Mucosa of gallbladder (tissue), 1 donor: ENCODE measurements around the gene FOXI3. TPM values are rescaled to one million over a fixed set of nuclear protein-coding genes. Genes with fewer than 3 reads are reported as not detected.

Source experiments
- DNase-seq: peaks from one replicate; pipeline ENCODE4 v3.0.0-alpha.2; 2020; ENCODE audit warnings: low spot score
- total RNA-seq: library from RNA; stranded (reverse); gene quantifications from one replicate; pipeline ENCODE4 v1.2.1, GENCODE V29; 2021
- donor health status: DM: no; HTN: no; CAD: no.

The FOXI3 gene
- not detected for total RNA-seq

DNA sequence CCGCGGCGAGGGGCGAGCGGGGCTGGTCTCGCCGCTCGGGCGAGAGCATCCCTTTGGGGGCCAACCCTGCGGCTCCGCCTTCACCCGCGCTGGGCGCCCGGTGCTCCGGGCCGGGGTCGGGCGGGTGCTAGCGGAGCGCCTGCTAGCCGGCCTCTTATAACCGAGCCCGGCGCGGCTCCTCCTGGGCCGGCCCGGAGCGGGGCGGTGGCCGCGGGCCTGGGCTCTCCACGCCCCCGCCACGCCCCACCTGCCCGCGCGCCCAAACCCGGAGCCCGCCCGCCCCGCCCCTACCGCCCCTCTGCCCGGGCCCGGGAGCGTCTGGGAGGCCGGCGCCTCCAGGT, at the start of gene FOXI3:
Gene FOXI3 (minus strand): TSS at position 129 of the 341 bp plus-strand sequence. CDS start 158 bp downstream, outside the sequence.
- DNase-seq, result no peak

DNA sequence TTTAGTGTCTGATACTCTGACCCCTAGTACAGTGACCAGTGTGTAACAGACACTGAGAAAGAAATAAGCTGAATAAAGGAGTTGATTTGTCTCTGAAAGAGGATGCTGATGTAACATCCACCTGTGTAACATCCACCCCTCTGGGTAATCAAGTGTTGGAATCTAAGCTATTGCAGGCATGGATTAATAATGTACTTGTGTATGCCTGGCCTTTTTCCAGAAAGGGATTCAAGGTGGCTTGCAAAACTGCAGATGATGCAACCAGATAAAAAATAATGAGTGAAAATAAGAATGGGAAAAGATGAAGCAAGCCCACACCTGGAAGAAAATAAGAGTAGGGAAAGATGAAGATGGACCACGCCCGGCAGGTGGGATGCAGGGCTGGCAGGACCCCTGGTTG, 48.2 kb upstream of the FOXI3 start:
- no peak for DNase-seq

DNA sequence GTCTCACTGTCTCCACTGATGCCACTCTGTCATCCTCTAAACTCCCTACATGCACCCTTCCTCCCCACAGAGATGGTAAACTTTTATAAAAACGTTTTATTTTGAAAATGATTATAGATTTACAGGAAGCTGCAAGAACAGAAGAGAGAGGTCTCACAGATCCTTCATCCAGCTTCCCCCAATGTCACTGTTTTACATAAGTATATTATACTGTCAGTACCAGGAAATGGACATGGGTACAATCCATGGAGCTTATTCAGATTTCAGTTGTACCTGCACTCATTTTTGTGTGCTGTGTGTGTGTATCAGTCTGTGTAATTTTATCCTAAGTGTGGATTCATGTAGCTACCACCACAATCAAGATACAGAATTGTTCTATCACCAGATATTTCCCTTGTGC, 46.7 kb upstream of the FOXI3 start:
- no peak for DNase-seq

DNA sequence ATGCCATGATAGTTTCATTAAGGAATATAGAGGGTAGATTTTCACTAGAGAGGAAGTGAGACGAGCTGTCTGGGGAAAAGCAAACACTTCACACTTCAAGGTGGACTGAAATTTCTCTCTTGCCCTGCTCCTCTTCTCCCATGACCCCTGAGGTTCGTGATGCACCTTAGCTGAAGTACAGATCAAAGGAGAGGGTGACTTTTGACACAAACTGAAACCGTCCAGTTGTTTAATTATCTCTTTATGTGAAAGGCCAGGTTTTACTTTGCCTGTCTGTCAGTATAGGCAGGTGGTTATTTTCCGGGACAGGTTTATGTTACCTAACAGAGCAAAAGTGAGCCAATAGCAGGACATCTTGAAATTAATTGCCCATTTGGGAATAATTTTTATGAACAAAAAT, 41.0 kb upstream of the FOXI3 start:
- no peak for DNase-seq

DNA sequence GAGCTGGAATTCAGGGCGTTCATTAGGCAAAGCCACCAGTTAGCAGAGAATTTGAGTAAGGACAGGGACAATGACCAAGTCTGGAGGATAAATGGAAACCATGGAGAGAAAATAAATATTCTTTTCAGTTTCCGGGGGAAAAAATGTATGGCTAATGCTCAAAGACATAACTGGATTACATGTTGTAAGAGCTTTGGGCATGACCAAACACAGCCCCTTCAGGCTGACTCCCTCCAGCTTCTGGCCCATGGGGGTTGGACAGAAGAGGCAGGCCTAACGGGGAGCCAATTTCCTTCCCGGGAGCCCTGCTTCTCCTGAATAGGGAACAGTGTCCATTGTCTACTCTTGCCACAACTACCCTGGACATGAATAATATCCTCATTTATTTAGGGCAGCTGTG, 39.5 kb upstream of the FOXI3 start:
- no peak for DNase-seq

DNA sequence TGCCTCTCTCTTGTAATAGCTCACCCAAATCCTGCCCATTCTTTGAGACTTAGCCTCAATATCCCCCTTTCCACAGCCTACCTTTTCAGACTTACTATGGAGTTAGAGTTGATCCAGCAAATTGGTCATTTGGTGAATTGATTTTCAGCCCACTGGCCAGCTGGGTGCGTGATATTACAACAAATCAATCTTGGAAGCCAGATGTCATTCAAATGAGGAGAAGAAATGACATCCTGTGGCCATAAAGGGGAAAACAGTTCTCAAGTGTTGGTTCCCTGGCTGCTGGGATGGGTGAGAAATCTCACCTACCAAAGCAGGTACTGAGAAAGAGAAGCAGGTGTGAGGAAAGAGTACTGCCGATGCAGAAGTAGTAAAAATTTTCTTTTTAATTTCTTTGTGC, 36.7 kb upstream of the FOXI3 start:
- no peak for DNase-seq

DNA sequence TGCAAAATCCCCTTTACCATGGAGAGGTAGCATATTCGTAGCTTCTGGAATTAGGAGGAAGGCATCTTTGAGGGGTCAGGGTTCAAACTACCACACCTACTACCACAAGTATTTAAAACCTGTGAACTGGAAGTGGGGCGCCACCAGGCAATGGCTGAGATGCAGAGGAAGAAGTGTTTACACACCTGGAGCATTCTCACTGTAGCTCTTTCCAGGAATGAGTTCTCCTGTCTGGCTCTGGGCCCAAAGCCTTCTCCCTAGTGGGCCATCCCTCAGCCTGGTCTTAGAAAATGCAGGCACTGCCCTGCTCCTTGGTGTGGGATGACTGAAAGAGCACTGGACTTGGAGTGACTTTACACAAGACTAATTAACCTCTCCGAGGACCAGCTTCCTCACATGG, 30.7 kb upstream of the FOXI3 start:
- DNase-seq, result no peak

DNA sequence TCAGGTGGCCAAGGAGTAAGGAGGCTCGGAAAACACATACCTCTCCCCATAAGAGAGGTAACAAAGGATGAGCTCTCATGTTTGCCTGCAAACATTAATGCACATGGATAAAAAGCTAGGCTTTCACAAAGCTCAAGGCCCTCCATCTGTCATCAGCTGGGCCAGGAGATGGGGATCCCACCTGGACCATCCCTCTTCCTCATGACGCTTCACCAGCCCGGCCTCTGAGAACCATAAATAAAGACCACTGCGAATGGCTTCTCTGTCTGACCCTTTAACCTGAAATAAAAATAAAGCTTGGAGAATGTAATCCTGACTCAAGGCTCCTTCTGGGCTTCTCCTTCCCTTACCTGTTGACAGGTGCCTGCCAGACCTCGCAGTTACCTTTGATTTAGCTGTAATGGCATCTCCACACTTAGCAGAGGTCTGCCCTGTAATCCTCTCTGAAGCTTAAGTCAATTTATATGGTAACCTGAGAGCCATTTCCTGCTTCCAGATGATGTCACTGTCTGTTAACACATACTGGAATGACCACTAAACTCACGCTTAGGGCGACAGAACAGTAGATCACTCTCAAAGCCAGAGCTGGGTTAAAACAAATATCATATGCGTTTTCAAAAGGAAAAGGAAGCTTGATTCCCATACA, 29.3 kb upstream of the FOXI3 start:
- no peak for DNase-seq

DNA sequence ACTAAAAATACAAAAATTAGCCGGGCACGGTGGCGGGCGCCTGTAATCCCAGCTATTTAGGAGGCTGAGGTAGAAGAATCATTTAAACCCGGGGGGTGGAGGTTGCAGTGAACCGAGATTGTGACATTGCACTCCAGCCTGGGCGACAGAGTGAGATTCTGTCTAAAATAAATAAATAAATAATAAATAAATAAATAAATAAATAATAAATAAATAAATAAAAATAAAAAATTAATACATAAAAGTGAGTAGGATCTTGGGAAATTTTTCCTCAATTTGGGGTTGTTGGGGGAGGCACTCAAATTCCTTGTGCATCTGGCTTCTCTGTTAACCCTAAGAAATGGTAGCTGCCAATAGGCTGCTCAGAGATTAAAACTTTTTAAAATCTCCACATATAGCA, 20.3 kb upstream of the FOXI3 start:
- DNase-seq, result no peak

DNA sequence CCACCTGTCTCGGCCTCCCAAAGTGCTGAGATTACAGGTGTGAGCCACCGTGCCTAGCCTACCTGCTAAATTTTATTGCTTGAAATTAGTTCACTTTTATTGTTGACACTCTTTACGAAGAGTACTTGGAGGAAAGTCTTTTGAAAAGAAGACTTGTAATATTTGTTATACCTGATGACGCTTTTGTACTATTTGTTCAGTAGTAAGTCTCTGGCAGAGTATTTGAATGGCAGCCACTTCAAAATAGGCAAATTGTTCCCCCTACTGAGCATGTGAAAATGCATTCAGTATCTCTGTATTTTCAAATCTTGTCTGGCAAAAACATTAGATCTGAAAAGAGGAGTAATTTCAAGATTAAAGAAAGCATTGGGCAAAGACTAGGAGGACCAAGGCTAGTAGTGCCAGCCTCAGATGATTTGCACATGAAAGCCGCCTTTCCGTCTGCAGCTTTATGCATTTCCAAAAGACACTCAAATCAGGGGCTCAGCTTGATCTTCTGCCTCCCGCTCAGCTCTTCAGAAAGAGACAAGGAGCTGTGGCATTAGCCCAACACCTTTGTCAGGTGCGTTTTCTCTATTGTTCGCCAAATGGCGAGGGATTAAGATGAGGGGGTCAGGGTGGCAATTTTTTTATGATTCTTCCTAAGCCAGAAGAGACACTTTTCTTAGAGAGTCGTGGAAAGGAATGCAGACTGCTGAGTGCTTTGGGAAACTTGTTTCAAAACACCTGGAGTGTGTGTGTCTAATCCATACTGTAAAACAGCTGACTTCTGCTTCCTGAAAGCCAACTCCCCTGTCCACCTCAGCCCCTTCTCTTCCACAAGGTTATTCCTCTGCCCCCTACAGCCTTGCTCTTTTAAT, 18.8 kb upstream of the FOXI3 start:
- DNase-seq, result no peak

DNA sequence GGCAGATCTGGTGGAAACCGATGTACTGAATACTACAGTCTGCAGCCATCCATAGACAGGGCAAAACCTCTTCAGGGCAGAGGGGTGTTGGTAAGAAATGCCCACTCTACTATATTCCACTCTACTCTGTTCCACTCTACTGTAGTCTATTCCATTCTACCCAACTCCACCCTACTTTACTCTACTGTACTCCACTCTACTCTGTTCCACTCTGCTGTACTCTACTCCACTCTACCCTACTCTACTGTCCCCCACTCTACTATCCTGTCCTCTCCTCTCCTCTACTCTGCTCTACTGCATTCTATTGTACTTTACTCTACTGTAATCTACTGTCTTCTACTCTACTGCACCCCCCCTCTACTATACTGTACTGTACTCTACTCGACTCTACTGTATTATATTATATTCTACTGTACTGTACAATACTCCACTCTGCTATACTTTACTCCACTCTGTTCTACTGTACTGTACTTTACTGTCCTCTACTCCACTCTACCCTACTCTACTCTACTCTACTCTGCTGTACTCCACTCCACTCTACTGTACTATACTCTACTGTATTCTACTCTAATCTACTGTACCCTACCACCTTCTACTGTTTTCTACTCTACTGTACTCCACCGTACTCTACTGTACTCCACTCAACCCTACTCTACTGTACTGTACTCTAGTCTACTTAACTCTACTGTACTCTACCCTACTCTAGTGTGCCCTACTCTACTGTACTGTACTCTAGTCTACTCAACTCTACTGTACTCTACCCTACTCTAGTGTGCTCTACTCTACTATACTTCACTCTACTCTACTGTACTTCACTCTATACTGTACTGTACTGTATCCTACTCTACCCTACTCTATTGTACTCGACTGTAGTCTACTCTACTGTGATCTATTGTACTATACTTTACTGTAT, 17.0 kb upstream of the FOXI3 start:
- no peak for DNase-seq

DNA sequence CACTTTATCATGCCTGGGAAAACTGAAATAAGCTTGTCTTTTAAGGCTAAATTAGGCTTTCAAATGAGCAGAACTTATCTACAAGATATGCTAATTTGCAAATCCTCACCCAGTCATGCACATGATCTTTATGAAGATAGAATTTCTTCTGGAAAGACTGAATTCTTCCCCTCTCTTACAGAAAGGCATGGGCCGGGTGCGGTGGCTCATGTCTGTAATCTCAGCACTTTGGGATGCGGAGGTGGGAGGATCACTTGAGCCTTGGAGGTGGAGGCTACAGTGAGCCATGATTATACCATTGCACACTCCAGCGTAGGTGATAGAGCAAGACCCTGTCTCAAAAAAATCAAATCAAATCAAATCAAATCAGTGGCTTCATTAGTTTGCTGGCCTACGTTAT, 11.7 kb upstream of the FOXI3 start:
- DNase-seq, result no peak

DNA sequence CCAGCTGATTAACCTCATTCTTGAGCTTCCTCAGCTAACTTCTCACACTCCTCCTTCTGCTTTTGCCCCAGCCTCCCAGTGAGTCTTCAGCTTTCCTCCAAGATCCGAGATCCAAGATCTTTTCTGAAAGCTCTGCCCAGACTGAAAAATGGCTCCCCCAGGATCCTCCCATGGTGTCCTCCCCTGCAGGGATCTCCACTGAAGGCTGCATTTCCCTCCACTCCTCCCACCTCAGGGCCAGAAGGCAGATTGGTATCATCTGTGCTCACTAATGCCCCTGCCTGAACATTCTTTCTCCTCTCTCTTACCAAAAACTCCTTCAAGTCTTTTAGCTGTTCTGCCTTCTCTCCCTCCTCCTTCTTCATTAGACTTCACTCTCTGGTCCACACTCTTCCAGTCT, 6.1 kb upstream of the FOXI3 start:
- no peak for DNase-seq

DNA sequence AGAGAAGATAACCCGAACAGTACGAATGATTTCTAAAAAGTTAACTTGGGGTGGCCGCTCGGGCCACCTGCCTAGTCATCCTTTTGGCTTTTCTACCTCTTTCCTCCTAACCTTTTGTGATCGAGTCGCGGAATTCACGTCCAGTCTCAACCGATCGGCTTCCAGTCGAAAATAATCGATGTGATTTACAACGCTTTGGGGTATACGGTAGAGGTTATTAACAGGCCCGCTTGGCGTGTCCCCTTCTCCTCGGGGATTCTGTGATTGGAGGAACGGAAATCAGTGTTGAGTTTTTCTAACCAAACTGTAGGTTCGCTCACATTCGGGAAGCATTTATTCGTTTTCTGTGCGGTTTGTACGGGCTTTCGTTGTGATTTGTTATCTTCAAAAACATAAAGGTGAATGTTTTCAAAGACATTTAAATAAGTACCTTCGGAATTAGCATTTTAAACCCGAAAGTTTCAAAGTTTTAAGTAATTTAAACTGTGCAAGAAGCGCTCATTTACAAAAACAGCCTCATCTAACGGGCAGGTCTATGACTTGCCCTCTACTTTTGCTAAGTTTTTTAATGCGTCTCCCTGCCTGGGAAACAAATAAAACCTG, 588 bp upstream of the FOXI3 start:
- DNase-seq, result no peak

DNA sequence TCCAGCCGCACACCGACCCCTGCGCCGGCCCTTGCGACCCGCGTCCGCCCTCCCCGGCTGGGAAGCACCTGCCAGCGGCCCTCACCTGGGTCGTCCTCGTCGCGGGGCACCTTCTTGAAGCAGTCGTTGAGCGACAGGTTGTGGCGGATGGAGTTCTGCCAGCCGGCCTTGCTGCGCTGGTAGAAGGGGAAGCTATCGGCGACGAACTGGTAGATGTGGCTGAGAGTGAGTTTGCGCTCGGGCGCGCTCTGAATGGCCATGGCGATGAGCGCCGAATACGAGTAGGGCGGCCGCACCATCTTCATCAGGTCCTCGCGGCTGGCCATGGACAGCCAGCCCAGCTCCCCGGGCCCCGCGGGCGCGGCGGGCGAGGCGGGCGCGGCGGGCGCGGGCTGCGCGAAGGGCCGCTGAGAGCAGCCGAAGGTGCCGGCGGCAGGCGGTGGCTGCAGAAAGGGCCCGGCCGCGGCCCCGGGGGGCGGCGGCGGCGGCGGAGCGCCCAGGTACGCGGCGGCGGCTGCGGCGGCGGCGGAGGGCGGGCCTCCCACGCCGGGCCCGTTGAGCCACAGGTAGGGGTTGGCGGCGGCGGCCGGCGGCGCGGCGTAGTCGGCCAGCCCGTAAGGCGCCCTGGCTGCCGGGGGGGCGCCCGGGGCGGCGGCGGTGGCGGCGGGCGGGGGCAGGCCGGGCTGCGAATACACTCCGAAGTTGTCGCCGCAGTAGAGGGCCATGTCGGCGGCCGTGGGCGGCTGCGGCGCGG, 505 bp downstream of the FOXI3 start:
- DNase-seq, result no peak

DNA sequence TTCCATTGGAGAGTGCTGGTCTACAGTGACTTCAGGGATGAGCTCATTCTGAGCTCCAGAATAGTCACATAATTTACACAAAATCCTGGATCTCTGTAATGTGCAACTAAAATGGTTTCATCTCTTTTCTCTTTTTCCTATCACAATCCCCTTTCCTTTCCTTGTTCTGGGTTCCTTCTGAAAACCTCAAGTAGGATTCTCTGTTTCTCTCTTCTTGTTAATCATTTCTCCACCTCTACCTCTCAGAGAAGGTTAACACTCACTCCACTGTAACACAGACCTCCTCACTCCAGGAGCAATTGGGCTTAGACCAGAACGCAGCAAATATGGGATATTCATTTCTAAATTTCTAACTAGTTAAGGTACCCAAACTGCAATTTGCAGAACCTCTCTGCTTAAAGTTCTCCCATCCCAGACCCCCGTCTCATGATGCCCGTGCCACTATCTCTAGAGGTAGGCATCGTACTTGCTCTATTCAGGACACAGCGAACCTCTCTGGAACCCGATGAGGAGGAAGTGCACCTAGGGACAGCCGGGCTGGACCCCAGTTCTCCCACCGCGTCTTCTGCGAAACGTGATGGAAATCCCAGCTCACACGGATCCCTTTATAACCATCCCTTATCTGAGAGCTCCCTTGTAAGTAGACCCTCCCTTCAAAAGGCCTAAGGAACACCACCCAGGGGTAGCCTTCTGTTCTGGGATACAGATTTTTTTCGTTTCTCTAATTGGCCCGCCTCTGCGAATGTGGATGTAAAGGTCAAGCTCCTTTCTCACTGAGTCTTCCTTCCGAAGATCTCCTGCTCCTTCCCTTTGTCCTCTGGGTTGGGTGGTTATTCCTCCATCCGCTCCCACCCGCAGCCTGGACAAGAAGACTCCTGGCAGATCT, 1.3 kb downstream of the FOXI3 start:
- no peak for DNase-seq

DNA sequence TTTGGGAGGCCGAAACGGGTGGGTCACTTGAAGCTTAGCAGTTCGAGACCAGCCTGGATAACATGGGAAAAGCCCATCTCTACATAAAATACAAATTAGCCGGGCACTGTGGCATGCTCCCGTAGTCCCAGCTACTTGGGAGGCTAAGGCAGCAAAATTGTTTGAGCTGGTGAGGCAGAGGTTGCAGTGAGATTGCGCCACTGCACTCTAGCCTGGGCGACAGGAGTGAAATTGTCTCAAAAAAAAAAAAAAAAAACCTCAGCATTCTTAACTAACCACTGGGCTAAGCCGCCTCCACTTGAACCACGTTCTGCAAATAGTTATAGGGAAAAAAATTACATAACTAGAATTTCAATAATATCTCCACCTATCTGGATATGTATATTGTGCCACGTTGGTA, 2.3 kb downstream of the FOXI3 start:
- no peak for DNase-seq

DNA sequence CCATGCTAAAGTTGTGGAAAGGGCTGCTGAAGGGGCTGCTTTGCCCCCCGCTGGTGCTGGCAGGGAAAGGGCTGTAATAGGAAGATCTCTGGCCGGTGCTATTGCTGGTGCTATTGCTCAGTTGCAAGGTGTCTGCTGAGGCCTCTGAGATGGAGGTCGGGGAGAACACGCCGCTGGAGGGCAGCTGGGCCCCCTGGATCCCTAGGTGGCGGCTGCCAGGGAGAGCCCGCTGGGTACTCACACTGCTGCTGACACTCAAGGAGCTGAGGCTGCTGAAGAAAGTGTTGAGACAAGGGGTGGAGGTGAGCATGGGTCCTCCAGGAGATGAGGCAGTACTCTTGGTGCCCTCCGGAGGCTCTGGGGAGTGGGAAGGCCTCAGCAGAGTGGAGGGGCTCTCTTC, 4.2 kb downstream of the FOXI3 start:
- no peak for DNase-seq

DNA sequence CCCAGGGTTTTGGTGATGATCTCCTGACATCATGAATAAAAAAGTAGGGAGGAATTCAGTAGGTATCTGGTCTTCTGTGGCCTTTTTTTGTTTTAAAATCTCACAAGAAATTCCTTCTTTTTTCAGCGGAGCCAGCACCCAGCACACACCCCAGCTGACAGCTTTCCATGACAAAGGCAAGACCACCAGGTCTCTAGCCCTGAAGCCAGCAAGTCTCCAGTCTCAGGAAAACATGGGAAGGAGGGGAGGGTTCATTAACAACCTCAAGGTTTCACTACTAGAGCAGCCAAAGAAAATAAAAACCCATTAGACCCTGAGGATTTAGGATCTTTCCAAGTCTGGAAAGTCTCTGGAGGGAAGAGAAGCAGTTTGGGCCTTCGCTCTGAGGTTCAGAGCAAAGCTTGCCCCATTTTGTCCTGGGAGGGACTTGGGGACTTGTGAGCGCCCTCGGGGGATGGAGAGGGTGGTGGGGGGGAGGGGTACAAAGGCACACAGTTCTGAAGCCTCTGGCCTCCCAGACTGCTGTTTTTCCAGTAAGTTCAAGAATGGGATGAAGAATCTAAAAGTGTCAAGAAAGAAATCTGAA, 9.0 kb downstream of the FOXI3 start:
- no peak for DNase-seq

DNA sequence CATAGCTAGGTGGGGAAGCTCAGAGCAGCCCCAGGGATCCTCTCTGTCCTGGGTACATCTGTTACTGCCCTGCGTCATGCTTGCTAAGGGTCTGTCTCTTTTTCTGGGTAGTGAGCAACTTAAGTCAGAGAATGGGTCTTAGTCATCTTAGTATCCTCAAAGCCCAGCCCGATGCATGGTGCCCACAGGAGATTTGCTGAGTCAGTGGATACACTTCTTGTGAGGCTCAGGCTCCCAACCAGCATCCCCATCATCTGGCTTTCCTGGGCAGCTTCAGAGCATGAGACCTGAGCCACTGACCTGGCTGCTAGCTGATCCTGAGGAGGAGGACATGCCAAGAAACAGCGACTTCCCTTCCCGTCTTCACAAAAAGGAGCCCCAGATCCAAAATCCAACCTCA, 10.0 kb downstream of the FOXI3 start:
- no peak for DNase-seq
